Adrenal gland (tissue), 12 donors: Measurements from ENCODE around the gene KSR2. TPM values are rescaled to one million over a fixed set of nuclear protein-coding genes. Genes with fewer than 3 reads are reported as not detected.

Experiments used
- DNase-seq, 7 donors: peaks; one replicate each; pipeline ENCODE4 v3.0.0-alpha.2; 2019 to 2020
- H3K27ac ChIP-seq, 5 donors: fragments of 200-600 bp; sonication (generic) in 4 of 5; 1 replicate in 3 of 5; 2 replicates in 2 of 5; pipeline versions ENCODE4 v1.5.1 to v1.8.0; 2016 to 2020; ENCODE audit warnings: mild to moderate bottlenecking in 1 of 5
- H3K27me3 ChIP-seq: fragments of 200-600 bp; 2 replicates; pipeline ENCODE4 v1.8.0; 2021
- H3K36me3 ChIP-seq, 2 donors: fragments of 200-600 bp; replicated peaks in 1 of 2; 1 replicate in 1 of 2; 2 replicates in 1 of 2; pipeline versions ENCODE4 v1.5.1 to v1.8.0; 2018 to 2022
- H3K4me1 ChIP-seq, 2 donors: fragments of 200-600 bp; replicated peaks in 1 of 2; 1 replicate in 1 of 2; 2 replicates in 1 of 2; pipeline versions ENCODE4 v1.5.1 to v1.8.0; 2018 to 2021
- H3K4me3 ChIP-seq, 4 donors: fragments of 200-600 bp; sonication (generic) in 3 of 4; one replicate each; pipeline ENCODE4 v1.5.1; 2016 to 2018
- H3K9me3 ChIP-seq, 3 donors: fragments of 200-600 bp; sonication (generic) in 1 of 3; replicated peaks in 1 of 3; 1 replicate in 2 of 3; 2 replicates in 1 of 3; pipeline versions ENCODE4 v1.5.1 to v1.8.0; 2016 to 2021
- POLR2A ChIP-seq, 2 donors: fragments of 450-650 bp; IDR thresholded peaks; one replicate each; pipeline ENCODE4 v1.6.1; 2017; ENCODE audit warnings: antibody characterized with exemption in 2 of 2, mild to moderate bottlenecking in 2 of 2, moderate library complexity in 1 of 2
- WGBS, 4 donors: extraction: QIAGEN DNeasy Blood & Tissue Kit in 2 of 4; methylation state at CpG; one replicate each; pipeline versions ENCODE4 v1.1.5 to v1.1.7; 2013 to 2017; 5-methylcytosine and 5-hydroxymethylcytosine counted together
- intact Hi-C, 2 donors: fragments of 100-400 bp; cut with DNase I; formaldehyde crosslinking; loops; one replicate each; pipeline versions ENCODE4 v1.14.1 to v1.15.0; 2022 to 2023
- polyA plus RNA-seq, 3 donors: library from polyadenylated mRNA; stranded (reverse); fragments of 200-250 nt in 2 of 3; fragments of 350-450 nt in 1 of 3; fragmentation: Illumina TruSeq in 1 of 3; extraction: RNeasy Lipid Tissue Mini Kit (QIAGEN cat#74804) in 1 of 3; gene quantifications; one replicate each; pipeline ENCODE4 v1.2.3, GENCODE V29; 2013 to 2014
- total RNA-seq, 9 donors: library from RNA; depleted of rRNA in 4 of 9; stranded (reverse); fragments of >200 nt in 4 of 9; fragments of 120-200 nt in 1 of 9; fragmentation: NEBNext Ultra II Directional in 1 of 9; extraction: Animal tissue kit (Norgen Biotek cat#: 25700) in 1 of 9; gene quantifications; one replicate each; pipeline versions ENCODE4 v1.1.0 to v1.2.4, GENCODE V29; 2013 to 2023
- TF ChIP-seq, protein P1 (sequence below), 6 experiments: fragments of 450-650 bp in 4 of 6; fragments of 200-600 bp in 2 of 6; sonication (generic) in 1 of 6; IDR thresholded peaks; 1 replicate in 5 of 6; 2 replicates in 1 of 6; pipeline versions ENCODE4 v1.5.1 to v1.8.0; 2016 to 2021; ENCODE audit warnings: antibody characterized with exemption in 6 of 6, mild to moderate bottlenecking in 2 of 6, moderate library complexity in 1 of 6
- donor health status: healthy with polysubstance abuse.
- donor health status: Bipolar disorder and iron deficiency.
- donor health status: DM: yes; HTN: yes; CAD: no.
- donor health status: DM: no; HTN: no; CAD: no.
- donor health status: DM: no; HTN: no; CAD: no.
- donor health status: DM: yes; HTN: yes; CAD: no.

KSR2 gene
- total and polyA plus RNA-seq, 12 donors = 0.03 to 2.7 (median 0.84) TPM; not detected in 3

DNA sequence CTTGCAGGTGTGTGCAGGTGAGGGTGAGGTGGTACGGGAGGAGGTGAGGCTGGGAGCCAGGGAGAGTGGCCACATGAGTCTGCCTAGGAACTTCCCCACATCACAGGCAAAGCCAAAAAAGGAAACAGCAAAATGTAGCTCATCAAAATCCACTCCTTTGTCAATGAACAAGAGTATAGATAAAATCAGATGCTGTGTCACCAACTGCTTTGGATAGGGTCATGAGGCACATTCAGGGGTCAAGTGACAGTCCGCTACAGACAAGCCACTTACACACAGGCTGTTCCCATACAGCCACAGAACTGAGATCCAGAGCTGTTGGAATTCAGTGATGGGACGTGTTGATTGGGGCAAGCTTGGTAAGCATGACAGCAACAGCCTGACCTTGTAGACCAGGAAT is 507.1 kb downstream of the KSR2 start:
- Histone ChIP-seq H3K4me3 (no peak overlapping the region), H3K4me1 (no peaks in the 10 kb centered on the region), H3K36me3 (no peaks in the 10 kb centered on the region), H3K9me3 (no peaks in the 10 kb centered on the region), H3K27ac (no peak overlapping the region), H3K27me3 (no peaks in the 10 kb centered on the region)
- intact Hi-C loops = no loop called here
- WGBS, 4 donors = 76 to 91% (median 90%) methylated on average over 3 of the region's 3 CpGs
- TF ChIP-seq POLR2A (IDR thresholded peaks at IDR 0.05) = no peak
- TF ChIP-seq, protein P1, sequence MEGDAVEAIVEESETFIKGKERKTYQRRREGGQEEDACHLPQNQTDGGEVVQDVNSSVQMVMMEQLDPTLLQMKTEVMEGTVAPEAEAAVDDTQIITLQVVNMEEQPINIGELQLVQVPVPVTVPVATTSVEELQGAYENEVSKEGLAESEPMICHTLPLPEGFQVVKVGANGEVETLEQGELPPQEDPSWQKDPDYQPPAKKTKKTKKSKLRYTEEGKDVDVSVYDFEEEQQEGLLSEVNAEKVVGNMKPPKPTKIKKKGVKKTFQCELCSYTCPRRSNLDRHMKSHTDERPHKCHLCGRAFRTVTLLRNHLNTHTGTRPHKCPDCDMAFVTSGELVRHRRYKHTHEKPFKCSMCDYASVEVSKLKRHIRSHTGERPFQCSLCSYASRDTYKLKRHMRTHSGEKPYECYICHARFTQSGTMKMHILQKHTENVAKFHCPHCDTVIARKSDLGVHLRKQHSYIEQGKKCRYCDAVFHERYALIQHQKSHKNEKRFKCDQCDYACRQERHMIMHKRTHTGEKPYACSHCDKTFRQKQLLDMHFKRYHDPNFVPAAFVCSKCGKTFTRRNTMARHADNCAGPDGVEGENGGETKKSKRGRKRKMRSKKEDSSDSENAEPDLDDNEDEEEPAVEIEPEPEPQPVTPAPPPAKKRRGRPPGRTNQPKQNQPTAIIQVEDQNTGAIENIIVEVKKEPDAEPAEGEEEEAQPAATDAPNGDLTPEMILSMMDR (IDR thresholded peaks at IDR 0.05) = no peak
- DNase-seq = no peak

DNA sequence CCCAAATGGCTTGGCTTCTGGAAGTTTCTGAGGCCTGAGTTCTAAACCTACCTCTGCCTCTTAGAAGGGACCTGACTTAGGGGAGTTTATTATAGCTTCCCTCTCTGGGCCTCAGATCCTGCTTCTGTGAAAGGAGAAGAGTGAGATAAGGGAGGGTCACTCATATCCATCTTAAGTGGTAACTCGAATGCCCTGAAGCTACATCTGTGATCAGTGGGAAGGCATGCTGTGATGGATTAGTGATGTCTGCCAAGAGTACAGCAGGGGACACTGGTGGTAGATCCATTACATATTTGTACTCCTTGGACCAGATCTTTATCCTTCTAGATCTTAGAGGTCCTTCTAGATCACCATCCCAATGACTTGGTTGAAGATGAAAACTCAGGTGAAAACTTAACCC is 509.6 kb downstream of the KSR2 start:
- no peak overlapping the region for H3K4me3 ChIP-seq
- H3K9me3 ChIP-seq = no peaks in the 10 kb centered on the region
- H3K36me3 ChIP-seq = no peaks in the 10 kb centered on the region
- 63 to 77% (median 73%) methylated on average over 1 of the region's 1 CpG for WGBS, 4 donors
- H3K4me1 ChIP-seq = no peaks in the 10 kb centered on the region
- no peaks in the 10 kb centered on the region for H3K27me3 ChIP-seq
- intact Hi-C loops = no loop called here
- no peak overlapping the region for H3K27ac ChIP-seq
- no peak for DNase-seq
- TF ChIP-seq, protein P1 (IDR thresholded peaks at IDR 0.05) = no peak

DNA sequence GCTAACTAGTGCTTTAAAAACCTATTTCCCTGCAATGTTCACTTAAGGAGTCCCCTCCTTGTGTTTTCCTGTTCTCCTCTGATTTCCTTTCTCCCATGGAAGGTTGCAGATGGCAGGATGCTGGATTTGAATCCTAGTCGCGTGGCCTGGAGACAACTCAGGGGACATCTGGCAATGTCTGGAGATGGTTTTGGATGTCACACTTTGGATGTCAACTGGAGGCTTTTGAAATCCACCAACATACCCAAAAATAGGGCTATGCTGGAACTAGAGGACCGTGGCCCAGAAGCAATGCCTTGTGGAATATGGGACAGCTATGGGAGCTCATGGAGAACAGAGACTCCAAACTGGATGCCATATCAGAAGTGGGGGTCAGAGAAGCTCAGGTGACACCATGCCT is 511.6 kb downstream of the KSR2 start:
- intact Hi-C loops = no loop called here
- no peak for DNase-seq
- Histone ChIP-seq H3K4me3 (no peak overlapping the region), H3K9me3 (no peaks in the 10 kb centered on the region), H3K4me1 (no peaks in the 10 kb centered on the region), H3K27ac (no peak overlapping the region), H3K27me3 (no peaks in the 10 kb centered on the region), H3K36me3 (no peaks in the 10 kb centered on the region)
- TF ChIP-seq, protein P1 (IDR thresholded peaks at IDR 0.05) = no peak
- TF ChIP-seq POLR2A (IDR thresholded peaks at IDR 0.05) = no peak
- 61 to 90% (median 81%) methylated on average over 3 of the region's 3 CpGs for WGBS, 4 donors

DNA sequence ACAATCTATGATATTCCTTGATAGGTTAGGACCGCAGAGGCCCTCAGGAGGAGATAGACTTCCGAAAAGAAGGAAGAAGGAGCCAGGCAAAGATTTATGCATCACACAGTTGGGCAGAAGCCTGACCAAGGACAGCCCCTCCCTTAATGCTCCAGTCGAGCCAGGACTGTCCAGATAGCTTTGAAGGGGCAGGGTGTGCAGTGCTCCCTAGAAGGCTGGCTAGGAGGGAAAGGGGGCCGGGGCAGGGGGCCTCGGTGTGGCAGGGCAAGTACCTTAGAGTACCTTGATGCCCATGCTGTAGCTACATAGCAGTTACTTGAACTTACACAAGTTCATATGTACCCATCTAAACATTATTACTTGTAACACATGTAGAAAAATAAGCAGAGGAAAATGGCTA is 512.7 kb downstream of the KSR2 start:
- WGBS, 4 donors = 52 to 66% (median 62%) methylated on average over 3 to 5 of the region's 5 CpGs
- intact Hi-C loops = no loop called here
- Histone ChIP-seq H3K9me3 (no peaks in the 10 kb centered on the region), H3K36me3 (no peaks in the 10 kb centered on the region), H3K4me1 (no peaks in the 10 kb centered on the region), H3K27me3 (no peaks in the 10 kb centered on the region), H3K27ac (no peak overlapping the region), H3K4me3 (no peak overlapping the region)
- DNase-seq = no peak
- TF ChIP-seq, protein P1 (IDR thresholded peaks at IDR 0.05) = no peak
- no peak for TF ChIP-seq POLR2A (IDR thresholded peaks at IDR 0.05)
